GM19438 (cell line): ENCODE measurements around the gene KRT14.
"Not testable (repeated sequence)": the region's sequence is repeated elsewhere in the genome, so short reads cannot be mapped to it uniquely, and the experiment has no call there.

Source experiments
- ATAC-seq: cut with Tn5 transposase; IDR thresholded peaks from one replicate; pipeline ENCODE4 v1.9.1; 2021; ENCODE audit warnings: low read depth; ENCODE audit not compliant: unreplicated experiment

The KRT14 gene

DNA sequence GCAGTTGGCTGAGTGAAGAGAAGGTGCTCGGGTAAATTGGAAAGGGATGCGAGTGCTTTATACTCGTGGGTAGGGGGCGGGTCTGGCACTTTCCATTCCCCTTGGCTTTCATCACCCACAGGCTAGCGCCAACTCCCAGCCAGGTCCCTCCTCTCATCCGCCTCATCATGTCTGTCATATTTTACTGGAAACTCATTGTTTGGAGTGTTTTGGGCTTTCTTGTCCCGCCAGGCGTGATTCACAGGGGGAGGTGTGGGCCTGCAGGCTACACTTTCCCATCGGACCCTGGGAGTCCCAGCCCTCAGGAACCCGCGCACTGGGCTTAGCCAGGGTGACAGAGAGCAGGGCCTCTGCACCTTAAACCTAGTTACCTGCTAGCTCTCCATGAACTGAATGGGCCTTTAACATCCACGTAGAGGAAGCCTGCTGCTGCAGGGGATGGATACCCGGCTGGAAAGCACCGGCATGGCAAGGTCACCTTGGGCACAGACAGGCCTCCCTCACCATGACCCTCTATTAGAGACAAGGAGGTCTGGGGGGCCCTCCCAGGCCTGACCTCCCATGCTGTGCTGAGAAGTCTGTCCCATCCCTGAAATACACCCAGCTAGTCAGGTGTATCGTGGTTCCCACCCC lies at the start of gene KRT14:
KRT14 (minus strand) TSS at position 33 of the 633 bp plus-strand sequence. CDS start 61 bp downstream, outside the sequence.
- no peak for ATAC-seq

DNA sequence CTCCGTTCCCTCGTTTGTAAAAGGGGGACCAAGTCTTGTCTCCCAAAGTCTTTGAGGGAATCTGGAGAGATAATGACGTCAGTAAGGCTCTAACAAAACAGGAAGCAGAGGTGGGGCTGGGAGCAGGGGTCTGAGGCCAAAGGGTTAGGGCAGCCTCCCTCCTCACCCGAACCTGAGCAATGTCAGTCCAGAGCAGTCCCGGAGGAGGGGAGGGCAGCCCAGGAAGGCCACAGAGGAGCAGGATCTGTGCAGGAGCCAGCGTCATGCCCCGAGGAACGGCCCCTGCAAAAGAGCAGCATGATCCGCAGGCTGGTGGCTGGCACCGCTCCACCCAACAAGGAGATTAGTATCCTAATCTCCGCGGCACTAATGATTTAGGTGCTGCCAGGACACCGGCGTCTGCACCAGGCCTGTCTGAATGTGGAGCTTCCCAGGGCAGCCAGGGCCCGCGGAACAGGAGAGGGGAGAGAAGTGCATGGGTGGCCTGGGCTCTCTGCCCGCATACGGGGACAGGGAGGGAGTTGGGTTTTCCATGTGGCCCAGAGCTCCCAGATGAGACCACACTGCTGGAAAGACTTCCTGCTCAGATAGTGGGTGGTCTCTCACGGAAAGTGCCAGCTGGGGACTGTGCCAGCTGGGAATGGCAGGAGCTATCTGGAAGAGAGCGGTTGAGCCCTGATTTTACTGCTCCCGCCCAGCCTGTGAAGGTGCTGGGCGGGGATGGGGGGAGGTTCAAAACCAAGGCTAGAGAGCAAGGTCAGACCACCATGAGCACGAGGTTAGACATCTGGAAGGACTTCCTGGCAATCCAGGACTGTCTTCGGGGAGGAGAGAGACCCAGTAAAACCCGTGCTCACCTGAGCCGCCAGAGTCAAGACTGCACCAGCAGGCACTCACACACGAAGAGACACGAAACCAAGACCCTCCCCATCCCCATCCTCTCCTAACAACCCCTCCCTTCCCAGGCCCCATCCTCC lies 48.7 kb upstream of the KRT14 start:
- ATAC-seq, result no peak

DNA sequence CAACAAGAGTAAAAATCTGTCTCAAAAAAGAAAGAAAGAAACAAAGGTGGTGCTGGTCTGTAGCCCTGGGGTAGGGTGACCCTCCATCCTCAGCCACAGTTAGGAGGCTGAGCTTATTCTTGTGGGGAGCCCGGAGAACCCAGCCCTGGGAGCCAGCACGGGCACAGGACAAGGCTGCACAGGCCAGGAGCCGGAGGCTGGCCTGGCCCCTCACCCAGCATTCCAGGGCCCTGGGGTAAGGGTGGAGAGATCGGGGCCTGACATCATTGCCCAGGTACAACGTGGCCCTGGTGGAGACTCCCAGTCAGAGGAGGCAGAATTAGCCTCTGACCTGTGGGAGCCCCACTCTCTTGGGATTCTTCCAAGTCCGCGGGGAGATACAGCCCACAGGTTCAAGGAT lies 47.9 kb upstream of the KRT14 start:
- ATAC-seq, result no peak

DNA sequence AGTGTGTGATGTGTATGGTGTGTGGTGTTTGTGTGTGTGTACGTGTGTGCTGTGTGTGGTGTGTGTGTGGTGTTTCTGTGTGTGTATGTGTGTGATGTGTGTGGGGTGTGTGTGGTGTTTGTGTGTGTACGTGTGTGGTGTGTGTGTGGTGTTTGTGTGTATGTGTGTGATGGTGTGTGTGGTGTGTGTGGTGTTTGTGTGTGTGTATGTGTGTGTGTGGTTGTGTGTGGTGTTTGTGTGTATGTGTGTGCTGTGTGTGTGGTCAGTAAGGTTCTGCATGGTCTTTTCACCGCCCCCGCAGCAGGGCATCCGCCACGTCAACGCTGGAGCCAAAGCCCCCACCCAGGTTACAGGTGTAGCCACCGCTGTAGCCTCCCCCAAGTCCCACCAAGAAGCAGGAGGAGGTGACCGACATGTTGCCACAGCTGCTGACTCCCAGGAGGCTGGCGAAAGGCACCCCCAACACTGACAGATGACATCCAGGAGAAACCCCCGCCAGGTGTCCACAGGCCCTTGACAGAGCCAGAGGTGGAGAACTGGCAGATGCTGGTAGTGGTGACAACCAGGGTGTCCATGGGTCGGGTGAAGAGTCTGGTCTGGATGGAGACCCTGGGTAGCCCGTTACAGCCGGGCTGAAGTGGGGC lies 47.0 kb upstream of the KRT14 start:
- ATAC-seq, result no peak

DNA sequence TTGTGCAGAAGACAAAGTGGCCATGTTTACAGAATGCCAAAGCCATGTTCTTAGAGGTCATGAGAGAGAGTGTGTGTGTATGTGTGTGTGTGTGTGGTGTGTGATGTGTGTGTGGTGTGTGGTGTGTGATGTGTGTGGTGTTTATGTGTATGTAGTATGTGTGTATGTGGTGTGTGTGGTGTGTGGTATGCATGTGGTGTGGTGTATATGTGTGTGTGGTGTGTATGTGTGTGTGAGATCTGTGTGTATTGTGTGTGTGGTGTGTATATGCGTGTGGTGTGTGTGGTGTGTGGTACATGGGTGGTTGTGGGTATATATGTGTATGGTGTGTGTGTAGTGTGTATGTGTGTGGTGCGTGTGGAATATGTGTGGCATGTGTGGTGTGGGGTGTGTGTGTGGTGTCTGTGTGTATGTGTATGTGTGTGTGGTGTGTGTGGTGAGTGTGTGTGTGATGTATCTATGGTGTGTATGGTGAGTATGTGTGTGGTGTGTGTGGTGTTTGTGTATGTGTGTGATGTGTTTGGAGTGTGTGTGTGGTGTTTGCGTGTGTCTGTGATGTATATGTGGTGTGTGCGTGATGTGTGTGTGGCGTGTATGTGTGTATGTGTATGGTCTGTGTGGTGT lies 45.9 kb upstream of the KRT14 start:
- no peak for ATAC-seq

DNA sequence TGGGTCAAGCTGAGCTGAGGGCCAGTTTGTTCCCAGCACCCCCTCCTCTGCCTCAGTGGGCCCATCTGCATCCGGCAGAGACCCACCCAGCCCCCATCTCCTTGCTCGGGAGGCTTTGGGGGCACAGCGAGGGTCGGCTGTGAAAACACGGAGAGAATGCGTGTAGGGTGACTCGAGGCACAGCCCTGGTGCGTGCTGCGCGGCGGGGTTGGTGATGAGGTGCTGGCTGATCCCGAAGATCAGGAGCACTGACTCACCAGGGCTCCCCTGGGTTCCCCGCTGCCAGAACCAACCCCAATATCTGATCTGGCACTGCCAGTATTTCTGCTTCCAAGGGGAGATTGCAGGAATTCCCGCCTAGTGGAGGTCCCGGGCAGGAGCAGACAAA lies 45.2 kb upstream of the KRT14 start:
- ATAC-seq, result no peak

DNA sequence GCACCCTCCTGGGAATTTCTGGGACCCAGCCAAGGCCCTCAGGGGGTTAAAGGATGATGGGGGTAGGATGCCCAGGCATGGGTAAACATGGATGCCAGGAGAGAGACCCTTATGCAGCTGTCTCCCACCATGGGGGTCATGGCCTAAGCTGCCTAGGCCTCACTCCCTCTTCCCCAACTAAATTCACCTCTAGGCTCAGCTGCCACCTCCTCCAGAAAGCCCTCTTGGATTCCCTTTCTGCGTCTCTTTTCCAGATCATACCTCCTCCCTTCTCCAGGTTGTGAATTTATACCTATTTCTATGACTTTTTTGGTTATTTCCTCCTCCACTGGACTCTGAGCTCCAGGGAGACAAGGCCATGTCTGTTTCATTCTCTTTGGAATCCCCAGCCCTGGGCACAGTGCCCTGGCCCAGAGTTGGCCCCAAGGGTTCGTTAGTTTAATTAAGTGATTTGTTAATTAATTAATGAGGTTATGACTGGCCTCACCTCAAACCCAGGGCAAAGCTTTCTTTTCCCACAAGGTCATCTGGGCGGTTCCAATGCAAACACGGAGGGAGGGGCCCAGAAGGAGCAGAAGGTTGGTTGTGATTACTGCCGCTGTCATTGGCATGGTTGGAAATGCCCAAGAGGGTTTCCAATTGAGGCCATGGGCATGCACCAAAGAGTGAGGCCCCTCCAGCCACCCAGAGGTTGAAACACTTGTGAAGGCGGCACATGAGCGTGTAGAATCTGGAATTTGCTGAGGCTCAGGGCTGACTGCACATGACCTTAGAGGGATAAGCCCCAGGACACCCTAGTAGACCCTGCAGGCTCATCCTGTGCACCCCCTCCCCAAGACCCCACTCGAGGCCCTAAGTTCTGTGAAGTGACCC lies 44.6 kb upstream of the KRT14 start:
- no peak for ATAC-seq

DNA sequence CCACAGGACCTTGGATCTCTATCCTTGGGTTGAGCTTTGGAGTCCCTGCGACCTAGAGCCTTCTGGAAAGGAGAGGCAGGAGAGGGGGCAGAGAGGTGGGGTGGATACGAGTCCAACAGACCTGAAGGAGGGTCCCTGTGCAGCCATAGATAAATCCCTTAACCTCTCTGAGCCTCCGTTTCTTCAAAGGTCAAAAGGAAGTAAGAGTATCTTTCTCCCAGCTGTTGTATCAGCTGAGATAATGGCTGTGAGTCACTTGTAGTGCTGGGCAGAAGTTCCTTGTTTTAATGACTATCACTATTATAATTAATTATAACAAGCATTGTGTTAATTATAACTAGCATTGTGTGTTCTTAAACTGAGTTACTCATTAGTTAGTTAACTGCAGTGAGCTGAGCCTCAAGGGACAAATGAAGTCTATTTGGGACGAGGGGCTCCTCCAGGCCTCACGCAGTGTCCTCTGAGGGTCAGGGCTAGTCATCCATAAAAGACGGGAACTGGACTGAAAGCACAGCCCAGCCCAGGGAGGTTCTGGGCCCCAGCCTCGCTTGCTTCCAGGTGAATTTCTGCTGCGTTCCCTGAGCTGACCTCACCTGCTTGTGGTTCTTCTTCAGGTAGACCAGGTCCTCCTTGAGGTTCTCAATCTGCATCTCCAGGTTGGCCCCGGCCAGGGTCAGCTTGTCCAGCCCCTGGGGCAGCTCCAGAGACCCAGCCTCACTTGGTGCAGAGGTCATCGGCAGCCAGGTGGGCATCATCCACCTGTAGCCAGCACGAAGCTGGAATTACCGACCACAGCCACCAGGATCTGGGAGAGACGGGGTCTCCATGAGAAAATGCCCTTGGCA lies 43.4 kb upstream of the KRT14 start:
- no peak for ATAC-seq

DNA sequence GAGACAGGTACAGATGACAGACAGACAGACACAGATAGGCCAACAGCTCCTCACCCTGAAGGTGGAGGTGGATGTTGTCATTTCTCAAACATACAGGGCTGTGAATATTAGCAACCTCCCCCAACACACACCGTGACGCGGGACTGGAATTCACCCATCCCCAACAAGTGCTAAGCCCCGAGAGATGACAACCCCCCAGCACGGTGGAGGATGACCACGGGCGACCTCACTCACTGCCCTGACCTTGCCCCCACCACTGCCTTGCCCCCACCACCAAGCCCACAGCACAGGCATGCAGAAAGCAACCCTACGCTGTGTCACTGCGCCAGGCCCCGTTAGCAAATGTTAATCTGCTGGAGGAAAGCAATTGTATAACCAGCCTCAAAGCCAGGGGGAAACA lies 42.6 kb upstream of the KRT14 start:
- ATAC-seq, result no peak

DNA sequence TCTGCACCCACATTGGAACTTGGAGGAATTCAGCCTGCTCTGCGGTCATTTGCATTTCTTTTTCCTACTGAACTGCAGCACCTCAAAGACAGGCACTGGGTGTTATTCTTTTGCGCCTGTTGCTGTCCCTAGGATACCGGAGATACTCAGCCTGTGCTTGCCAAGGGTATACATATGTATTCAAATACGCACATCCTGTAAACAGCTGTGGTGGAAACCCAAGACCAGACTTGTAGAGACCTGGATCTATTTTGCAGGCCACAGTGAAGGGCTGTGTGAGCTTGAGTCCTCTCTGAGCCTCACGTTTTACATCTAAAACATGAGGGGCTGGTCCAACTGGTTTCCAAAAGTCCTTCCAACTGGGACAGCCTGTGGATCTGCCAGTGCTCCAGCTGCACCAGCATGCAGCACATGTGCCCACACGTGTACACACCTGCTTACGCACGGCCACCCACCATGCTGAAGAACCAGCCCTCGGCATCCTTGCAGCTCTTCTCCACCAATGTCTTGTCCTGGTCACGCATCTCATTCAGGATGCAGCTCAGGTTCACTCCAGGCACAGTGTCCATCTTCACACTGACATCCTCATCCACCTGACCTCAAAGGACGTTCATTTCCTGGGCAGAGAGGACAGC lies 42.0 kb upstream of the KRT14 start:
- not testable (repeated sequence) for ATAC-seq

DNA sequence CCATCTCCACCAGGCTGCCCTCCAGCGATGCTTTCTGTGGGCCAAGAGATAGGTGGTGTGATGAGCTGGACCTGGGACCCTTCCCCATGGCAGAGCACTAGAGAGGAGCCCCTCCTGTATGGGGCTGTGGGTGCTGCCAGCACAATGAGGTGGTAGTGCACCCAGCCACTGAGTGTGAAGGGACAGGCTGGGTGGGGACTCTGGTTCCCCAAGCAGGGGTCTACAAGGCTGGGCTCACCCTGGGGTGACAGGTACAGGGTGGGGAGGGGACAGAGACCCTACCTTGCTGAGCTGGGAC lies 41.3 kb upstream of the KRT14 start:
- ATAC-seq, result not testable (repeated sequence)

DNA sequence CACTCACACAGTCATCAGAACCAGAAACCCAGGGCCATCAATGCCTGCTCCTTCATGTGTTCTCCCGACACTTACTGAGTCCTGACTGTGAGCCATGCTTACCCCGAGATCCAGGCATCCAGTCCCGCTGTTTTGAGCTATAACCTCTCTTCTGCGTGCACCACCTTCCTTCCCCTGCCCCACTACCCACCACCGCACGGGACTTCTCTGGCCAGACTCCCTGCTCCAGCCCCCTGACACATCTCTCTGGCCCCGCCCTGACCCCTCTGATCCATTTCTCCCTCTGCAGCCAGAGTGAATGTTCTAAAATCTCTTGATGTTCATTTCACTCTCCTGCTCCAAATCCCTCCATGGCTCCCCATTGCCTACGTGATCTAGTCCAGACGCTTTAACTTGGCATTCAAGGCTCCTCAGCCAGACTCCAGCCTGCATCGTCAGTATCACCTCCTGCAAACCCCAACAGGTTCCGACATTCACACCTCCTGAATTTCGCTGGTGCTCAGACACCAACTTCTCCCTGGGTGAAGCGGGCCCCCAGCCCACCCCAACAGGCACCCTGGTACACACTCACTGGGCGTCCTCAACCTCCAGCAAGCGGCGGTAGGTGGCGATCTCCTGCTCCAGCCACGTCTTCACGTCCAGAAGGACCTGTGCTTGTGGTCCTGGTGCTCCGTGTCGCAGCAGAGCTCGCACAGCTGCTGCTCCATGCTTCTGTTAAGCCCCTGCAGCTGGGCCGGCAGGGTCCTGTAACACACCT lies 40.8 kb upstream of the KRT14 start:
- ATAC-seq, result no peak

DNA sequence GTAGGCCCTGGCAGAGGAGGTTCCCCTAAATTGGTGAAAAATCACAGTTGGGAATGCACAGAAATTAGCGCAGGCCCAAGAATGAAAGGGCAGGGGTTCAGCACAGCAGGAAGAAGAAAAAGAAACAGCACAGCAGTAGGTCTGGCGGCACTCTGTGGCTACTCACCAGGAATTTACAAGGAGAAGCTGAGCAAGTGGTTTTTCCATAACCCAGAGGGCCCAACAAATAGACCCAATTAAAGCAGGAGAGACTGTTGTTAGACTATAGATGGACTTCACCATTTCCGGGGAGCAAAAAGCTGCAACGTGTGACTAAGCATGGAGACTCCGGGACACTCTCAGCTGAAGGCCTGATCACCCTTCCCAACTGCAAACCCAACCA lies 40.2 kb upstream of the KRT14 start:
- ATAC-seq, result not testable (repeated sequence)

DNA sequence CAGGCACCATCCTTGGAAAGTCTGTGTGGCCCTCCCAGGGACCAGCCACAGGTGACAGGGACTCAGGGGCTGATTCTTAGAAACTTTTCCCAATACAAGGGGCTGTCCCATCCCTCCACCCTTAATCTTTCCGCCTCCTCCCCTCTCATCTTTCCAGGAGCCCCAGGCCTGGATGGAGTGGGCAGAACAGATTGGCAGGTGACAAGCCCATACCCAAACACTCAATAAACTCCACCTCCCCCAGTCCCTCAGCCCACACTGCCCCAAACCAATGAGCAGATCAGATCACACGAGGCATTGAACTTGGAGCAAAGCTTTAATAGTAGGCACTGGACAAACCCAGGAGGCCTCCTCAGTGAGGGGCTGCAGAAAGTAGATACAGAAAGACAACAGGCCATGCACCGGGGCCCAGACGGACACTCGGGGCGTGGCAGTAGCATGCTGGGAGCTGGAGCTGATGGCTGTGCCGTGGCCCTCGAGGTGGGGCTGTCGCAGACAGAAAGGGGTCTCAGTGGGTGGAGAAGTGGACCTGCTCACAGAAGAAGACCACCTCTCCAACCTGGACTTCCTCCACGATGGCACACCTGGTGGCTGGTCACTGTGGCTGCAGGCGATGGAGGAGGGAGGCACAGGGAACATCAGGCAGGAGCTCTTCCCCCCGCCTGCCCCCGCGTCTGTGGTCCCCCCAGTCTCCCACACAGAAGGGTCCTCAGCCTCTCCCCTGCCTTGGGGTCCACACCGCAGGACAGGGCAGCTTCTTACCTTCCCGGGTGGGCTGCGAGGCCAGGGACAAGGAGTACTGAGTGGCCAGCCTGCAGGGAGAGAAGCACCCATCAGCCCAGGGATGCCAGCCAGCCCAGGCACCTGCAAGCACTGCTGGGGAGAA lies 39.6 kb upstream of the KRT14 start:
- not testable (repeated sequence) for ATAC-seq

DNA sequence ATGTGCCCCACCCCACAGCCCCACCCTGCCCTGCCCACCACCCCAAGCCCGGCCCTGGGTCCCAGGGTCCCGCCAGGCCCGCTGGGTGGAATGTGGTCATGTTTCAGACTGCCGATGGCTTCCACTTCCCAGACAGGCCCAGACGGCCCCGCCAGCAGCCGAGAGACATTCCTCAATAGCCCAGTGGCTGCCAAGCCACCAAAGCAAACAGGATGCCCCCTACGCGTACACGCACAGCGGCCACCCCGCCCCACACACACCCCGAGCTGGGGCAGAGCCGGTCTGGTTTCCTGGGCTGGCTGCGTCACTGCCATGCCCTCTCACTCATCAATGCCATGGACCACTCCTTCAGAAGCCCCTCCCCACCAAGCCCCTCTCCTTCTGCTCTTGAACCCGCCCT lies 38.9 kb upstream of the KRT14 start:
- ATAC-seq, result no peak

DNA sequence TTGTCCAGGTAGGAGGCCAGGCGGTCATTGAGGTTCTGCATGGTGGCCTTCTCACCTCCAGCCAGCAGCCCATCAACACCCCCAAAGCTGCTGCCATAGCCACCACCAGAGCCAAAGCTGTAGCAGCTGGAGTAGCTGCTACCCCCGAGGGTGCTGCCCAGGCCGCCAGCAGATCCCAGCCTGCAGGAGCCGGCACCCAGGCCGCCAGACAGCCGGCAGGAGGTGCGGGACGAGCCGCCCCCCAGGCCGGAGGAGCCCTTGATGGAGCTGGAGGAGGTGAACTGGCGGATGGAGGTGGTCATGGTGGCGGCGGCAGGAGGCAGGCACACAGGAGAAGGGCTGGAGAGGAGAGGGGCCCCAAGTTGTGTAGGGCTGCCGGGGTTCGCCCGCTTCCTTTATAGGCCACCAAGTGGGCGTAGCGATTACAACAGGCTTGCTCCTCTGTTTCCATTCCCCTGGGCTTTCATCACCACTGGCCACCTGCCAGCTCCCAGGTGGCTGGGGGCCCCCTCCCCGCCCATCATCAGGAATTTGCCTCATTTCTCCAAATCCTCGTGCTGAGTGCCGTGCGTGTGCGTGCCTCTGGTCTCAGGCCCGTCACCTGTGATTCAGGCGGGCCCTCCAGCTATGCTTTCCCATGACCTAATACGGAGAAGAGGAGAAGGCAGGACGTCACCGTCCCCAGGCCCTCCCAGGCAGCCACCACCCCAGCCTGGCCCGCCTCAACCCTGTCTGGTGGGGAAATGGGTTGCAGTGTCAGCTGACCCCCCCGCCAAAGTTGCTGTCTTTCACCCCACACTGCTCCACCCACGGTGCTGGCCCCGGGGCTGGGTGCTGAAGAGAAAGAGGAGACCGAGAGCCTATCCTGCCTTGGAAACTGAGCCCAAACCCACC lies 37.8 kb upstream of the KRT14 start, which contains the start of gene KRT17:
KRT17 (minus strand) TSS at position 368 of the 894 bp plus-strand sequence; CDS start at position 302, 66 bp downstream.
- ATAC-seq, result no peak
